Effector memory CD4-positive, alpha-beta T cell (primary cell): ENCODE measurements around the gene SLC28A1.

ENCODE experiments used
- DNase-seq, 3 donors: peaks; one replicate each; pipeline ENCODE4 v3.0.0-alpha.2; 2020
- H3K27ac ChIP-seq: 2 replicates; pipeline ENCODE4 v1.7.0; 2013; ENCODE audit warnings: mild to moderate bottlenecking, low read length, moderate library complexity; ENCODE audit not compliant: insufficient read depth, poor library complexity, severe bottlenecking
- H3K27me3 ChIP-seq: replicated peaks from 2 replicates; pipeline ENCODE4 v1.7.0; 2013; ENCODE audit warnings: mild to moderate bottlenecking, low read length; ENCODE audit not compliant: insufficient read depth, control insufficient read depth, poor library complexity, severe bottlenecking
- H3K36me3 ChIP-seq: 2 replicates; pipeline ENCODE4 v1.7.0; 2013; ENCODE audit warnings: mild to moderate bottlenecking, low read length, moderate library complexity; ENCODE audit not compliant: control insufficient read depth, insufficient read depth
- H3K4me1 ChIP-seq: 2 replicates; pipeline ENCODE4 v1.7.0; 2013; ENCODE audit warnings: low read length, mild to moderate bottlenecking; ENCODE audit not compliant: control insufficient read depth, insufficient read depth, poor library complexity, severe bottlenecking
- H3K4me3 ChIP-seq: 2 replicates; pipeline ENCODE4 v1.7.0; 2013; ENCODE audit warnings: low read length, low read depth, mild to moderate bottlenecking; ENCODE audit not compliant: insufficient read depth, poor library complexity, severe bottlenecking
- H3K9me3 ChIP-seq: 2 replicates; pipeline ENCODE4 v1.7.0; 2013; ENCODE audit warnings: mild to moderate bottlenecking, low read length, moderate library complexity; ENCODE audit not compliant: control insufficient read depth

SLC28A1 gene

GRCh38 chr15:84859651-84860050, 24.8 kb upstream of the SLC28A1 start:
- Histone ChIP-seq H3K36me3 (no peaks in the 10 kb centered on the region), H3K4me3 (no peak overlapping the region), H3K27ac (no peak overlapping the region), H3K4me1 (no peaks in the 10 kb centered on the region), H3K9me3 (no peaks in the 10 kb centered on the region), H3K27me3 (no peaks in the 10 kb centered on the region)
- no peak for DNase-seq

GRCh38 chr15:84861781-84862180, 22.7 kb upstream of the SLC28A1 start:
- Histone ChIP-seq H3K4me3 (no peak overlapping the region), H3K27me3 (no peaks in the 10 kb centered on the region), H3K4me1 (no peaks in the 10 kb centered on the region), H3K9me3 (no peaks in the 10 kb centered on the region), H3K36me3 (no peaks in the 10 kb centered on the region), H3K27ac (no peak overlapping the region)
- DNase-seq = no peak

- Histone ChIP-seq H3K4me1 (no peaks in the 10 kb centered on the region), H3K27me3 (no peaks in the 10 kb centered on the region), H3K27ac (no peak overlapping the region), H3K36me3 (no peaks in the 10 kb centered on the region), H3K4me3 (no peak overlapping the region), H3K9me3 (no peaks in the 10 kb centered on the region)
- no peak for DNase-seq
These were observed 22.1 kb upstream of the SLC28A1 start for GRCh38 chr15:84862214-84862975.

GRCh38 chr15:84863565-84864443, 20.7 kb upstream of the SLC28A1 start:
- no peaks in the 10 kb centered on the region for H3K36me3 ChIP-seq
- DNase-seq = no peak
- H3K9me3 ChIP-seq = no peaks in the 10 kb centered on the region
- H3K27ac ChIP-seq = no peak overlapping the region
- no peak overlapping the region for H3K4me3 ChIP-seq
- H3K27me3 ChIP-seq = no peaks in the 10 kb centered on the region
- H3K4me1 ChIP-seq = no peaks in the 10 kb centered on the region

GRCh38 chr15:84864444-84864795, 20.0 kb upstream of the SLC28A1 start:
- Histone ChIP-seq H3K36me3 (no peaks in the 10 kb centered on the region), H3K27ac (no peak overlapping the region), H3K27me3 (no peaks in the 10 kb centered on the region), H3K9me3 (no peaks in the 10 kb centered on the region), H3K4me1 (no peaks in the 10 kb centered on the region), H3K4me3 (no peak overlapping the region)
- DNase-seq = no peak

- H3K4me3 ChIP-seq = no peak overlapping the region
- DNase-seq = no peak
- H3K9me3 ChIP-seq = no peaks in the 10 kb centered on the region
- H3K4me1 ChIP-seq = no peaks in the 10 kb centered on the region
- H3K36me3 ChIP-seq = no peaks in the 10 kb centered on the region
- no peak overlapping the region for H3K27ac ChIP-seq
- no peaks in the 10 kb centered on the region for H3K27me3 ChIP-seq
These were observed 19.3 kb upstream of the SLC28A1 start for GRCh38 chr15:84865074-84865569.

- Histone ChIP-seq H3K9me3 (no peaks in the 10 kb centered on the region), H3K4me3 (no peak overlapping the region), H3K27ac (no peak overlapping the region), H3K4me1 (no peaks in the 10 kb centered on the region), H3K36me3 (no peaks in the 10 kb centered on the region), H3K27me3 (no peaks in the 10 kb centered on the region)
- DNase-seq = no peak
These were observed 16.2 kb upstream of the SLC28A1 start for GRCh38 chr15:84868037-84868880.

- Histone ChIP-seq H3K4me1 (no peaks in the 10 kb centered on the region), H3K27me3 (no peaks in the 10 kb centered on the region), H3K9me3 (no peaks in the 10 kb centered on the region), H3K4me3 (no peak overlapping the region), H3K36me3 (no peaks in the 10 kb centered on the region), H3K27ac (no peak overlapping the region)
- DNase-seq = no peak
These were observed 15.0 kb upstream of the SLC28A1 start for GRCh38 chr15:84869510-84869909.

- no peaks in the 10 kb centered on the region for H3K36me3 ChIP-seq
- H3K4me1 ChIP-seq = no peaks in the 10 kb centered on the region
- H3K27ac ChIP-seq = no peak overlapping the region
- no peak for DNase-seq
- H3K4me3 ChIP-seq = no peak overlapping the region
- no peaks in the 10 kb centered on the region for H3K9me3 ChIP-seq
- H3K27me3 ChIP-seq = no peaks in the 10 kb centered on the region
These were observed 13.0 kb upstream of the SLC28A1 start for GRCh38 chr15:84871428-84871985.
